OCI-LY1 (cell line): ENCODE measurements around the gene CHST11.

Source experiments
- CTCF ChIP-seq: fragments of 200-600 bp; sonication (generic), shearing (Covaris generic); IDR thresholded peaks from 2 replicates; pipeline ENCODE4 v1.5.1; 2017; ENCODE audit warnings: mild to moderate bottlenecking, antibody characterized with exemption, low read length, moderate library complexity, mixed read lengths
- EZH2 ChIP-seq: fragments of 200-600 bp; sonication (generic), shearing (Covaris generic); IDR thresholded peaks from 2 replicates; pipeline ENCODE4 v1.8.0; 2017; ENCODE audit warnings: borderline replicate concordance, mixed run types, mild to moderate bottlenecking, antibody characterized with exemption, low read length, moderate library complexity, mixed read lengths

GRCh38 chr12:104524034-104524832 lies 67.5 kb downstream of the CHST11 start:
- no peak for TF ChIP-seq CTCF
- TF ChIP-seq EZH2, result no peak
